HepG2 (cell line): ENCODE data around the gene PARP15.

Source experiments
- ARID3A ChIP-seq: IDR thresholded peaks from 2 replicates; pipeline ENCODE4 v1.6.1; 2012; ENCODE audit warnings: low read depth, low read length, improper control_type of control experiment
- FOXK2 ChIP-seq: fragments of 450-650 bp; IDR thresholded peaks from 2 replicates; pipeline ENCODE4 v1.6.1; 2016

GRCh38 chr3:122559906-122560305 is 17.5 kb upstream of the PARP15 start:
- TF ChIP-seq FOXK2, result no peak
- TF ChIP-seq ARID3A, result no peak
